BLaER1 treated with 17β-estradiol and CSF1 and Interleukin-3, amounts not matched to agents 10 nM and 100 nM (cell line): ENCODE results near the gene HS3ST5.

Experiments
- H3K27ac ChIP-seq, 11 experiments: shearing (Covaris generic); formaldehyde crosslinking; 2 replicates each; pipeline ENCODE4 v1.8.1; 2022
- H3K27me3 ChIP-seq, 11 experiments: shearing (Covaris generic); formaldehyde crosslinking; 2 replicates each; pipeline ENCODE4 v1.8.1; 2022
- H3K36me3 ChIP-seq, 11 experiments: shearing (Covaris generic); formaldehyde crosslinking; 2 replicates each; pipeline ENCODE4 v1.8.1; 2022
- H3K4me1 ChIP-seq, 10 experiments: shearing (Covaris generic); formaldehyde crosslinking; 2 replicates each; pipeline ENCODE4 v1.8.1; 2022
- H3K4me2 ChIP-seq, 11 experiments: shearing (Covaris generic); formaldehyde crosslinking; 2 replicates each; pipeline ENCODE4 v1.8.1; 2022
- H3K4me3 ChIP-seq, 10 experiments: shearing (Covaris generic); formaldehyde crosslinking; 2 replicates each; pipeline ENCODE4 v1.8.1; 2022
- H3K9ac ChIP-seq, 11 experiments: shearing (Covaris generic); formaldehyde crosslinking; 2 replicates each; pipeline ENCODE4 v1.8.1; 2022
- H3K9me3 ChIP-seq, 11 experiments: shearing (Covaris generic); formaldehyde crosslinking; replicated peaks in 1 of 11; 2 replicates each; pipeline ENCODE4 v1.8.1; 2022
- H4K20me1 ChIP-seq, 11 experiments: shearing (Covaris generic); formaldehyde crosslinking; 2 replicates each; pipeline ENCODE4 v1.8.1; 2022
- Cebpa-rat ChIP-seq, 11 experiments: shearing (Covaris generic); IDR thresholded peaks; 2 replicates each; pipeline ENCODE4 v1.8.1; 2022

Gene HS3ST5

GRCh38 chr6:114364301-114364700 is 21.5 kb upstream of the HS3ST5 start:
- Histone ChIP-seq H3K4me1 (no peaks in the 10 kb centered on the region), H3K9me3 (no peaks in the 10 kb centered on the region), H4K20me1 (no peaks in the 10 kb centered on the region), H3K4me2 (no peak overlapping the region), H3K36me3 (no peaks in the 10 kb centered on the region), H3K27ac (no peak overlapping the region), H3K9ac (no peak overlapping the region), H3K27me3 (no peaks in the 10 kb centered on the region), H3K4me3 (no peak overlapping the region)
- no peak for TF ChIP-seq Cebpa-rat (IDR thresholded peaks at IDR 0.05)

GRCh38 chr6:114362957-114363356 is 20.1 kb upstream of the HS3ST5 start:
- H3K4me1 ChIP-seq: no peaks in the 10 kb centered on the region
- H3K36me3 ChIP-seq: no peaks in the 10 kb centered on the region
- TF ChIP-seq Cebpa-rat (IDR thresholded peaks at IDR 0.05): no peak
- H3K4me2 ChIP-seq: no peak overlapping the region
- H3K4me3 ChIP-seq: no peak overlapping the region
- H3K9me3 ChIP-seq: no peaks in the 10 kb centered on the region
- H4K20me1 ChIP-seq: no peaks in the 10 kb centered on the region
- H3K9ac ChIP-seq: no peak overlapping the region
- H3K27ac ChIP-seq: no peak overlapping the region
- H3K27me3 ChIP-seq: no peaks in the 10 kb centered on the region

GRCh38 chr6:114362396-114362795 is 19.6 kb upstream of the HS3ST5 start:
- Histone ChIP-seq H4K20me1 (no peaks in the 10 kb centered on the region), H3K4me2 (no peak overlapping the region), H3K36me3 (no peaks in the 10 kb centered on the region), H3K4me3 (no peak overlapping the region), H3K4me1 (no peaks in the 10 kb centered on the region), H3K9ac (no peak overlapping the region), H3K27me3 (no peaks in the 10 kb centered on the region), H3K9me3 (no peaks in the 10 kb centered on the region), H3K27ac (no peak overlapping the region)
- no peak for TF ChIP-seq Cebpa-rat (IDR thresholded peaks at IDR 0.05)

GRCh38 chr6:114361036-114361435 is 18.2 kb upstream of the HS3ST5 start:
- no peak for TF ChIP-seq Cebpa-rat (IDR thresholded peaks at IDR 0.05)
- Histone ChIP-seq H3K9ac (no peak overlapping the region), H3K27me3 (no peaks in the 10 kb centered on the region), H3K4me2 (no peak overlapping the region), H3K36me3 (no peaks in the 10 kb centered on the region), H3K4me3 (no peak overlapping the region), H3K27ac (no peak overlapping the region), H4K20me1 (no peaks in the 10 kb centered on the region), H3K4me1 (no peaks in the 10 kb centered on the region), H3K9me3 (no peaks in the 10 kb centered on the region)

GRCh38 chr6:114355300-114355699 is 12.5 kb upstream of the HS3ST5 start:
- no peak overlapping the region for H3K4me3 ChIP-seq
- H3K4me2 ChIP-seq: no peak overlapping the region
- no peak overlapping the region for H3K9ac ChIP-seq
- no peak overlapping the region for H3K27ac ChIP-seq
- H4K20me1 ChIP-seq: no peaks in the 10 kb centered on the region
- H3K9me3 ChIP-seq: no peaks in the 10 kb centered on the region
- H3K27me3 ChIP-seq: no peaks in the 10 kb centered on the region
- no peak for TF ChIP-seq Cebpa-rat (IDR thresholded peaks at IDR 0.05)
- no peaks in the 10 kb centered on the region for H3K36me3 ChIP-seq
- no peaks in the 10 kb centered on the region for H3K4me1 ChIP-seq

GRCh38 chr6:114354482-114354881 is 11.7 kb upstream of the HS3ST5 start:
- H4K20me1 ChIP-seq: no peaks in the 10 kb centered on the region
- no peak overlapping the region for H3K27ac ChIP-seq
- no peaks in the 10 kb centered on the region for H3K36me3 ChIP-seq
- no peaks in the 10 kb centered on the region for H3K9me3 ChIP-seq
- no peak overlapping the region for H3K4me2 ChIP-seq
- H3K9ac ChIP-seq: no peak overlapping the region
- no peaks in the 10 kb centered on the region for H3K4me1 ChIP-seq
- TF ChIP-seq Cebpa-rat (IDR thresholded peaks at IDR 0.05): no peak
- no peak overlapping the region for H3K4me3 ChIP-seq
- no peaks in the 10 kb centered on the region for H3K27me3 ChIP-seq

- TF ChIP-seq Cebpa-rat (IDR thresholded peaks at IDR 0.05): peak in 4 of 11 experiments; percentile 15 to 60 (median 30); a peak in 2 of 22 replicates
- H3K9ac ChIP-seq: no peak overlapping the region
- peaks cover 10 to 28% (median 22%) of the 10 kb centered on the region in 11 experiments for H3K27me3 ChIP-seq
Measured at GRCh38 chr6:114346451-114346850, 3.6 kb upstream of the HS3ST5 start.

GRCh38 chr6:114344971-114345275 is 2.1 kb upstream of the HS3ST5 start:
- Histone ChIP-seq H3K4me3 (no peak overlapping the region), H3K27me3 (peaks cover 17 to 37% (median 30%) of the 10 kb centered on the region in 11 experiments)
- TF ChIP-seq Cebpa-rat (IDR thresholded peaks at IDR 0.05): no peak

More at GRCh38 chr6:114346451-114346850, 3.6 kb upstream of the HS3ST5 start:
- no peak overlapping the region for H3K27ac ChIP-seq
- no peaks in the 10 kb centered on the region for H3K9me3 ChIP-seq
- peak overlapping the region in 2 of 11 experiments; percentile 19 to 26; a peak in 3 of 22 replicates for H3K4me2 ChIP-seq
- H3K4me3 ChIP-seq: no peak overlapping the region
- H3K36me3 ChIP-seq: no peaks in the 10 kb centered on the region
- H3K4me1 ChIP-seq: peaks cover 0 to 17% (median 12%) of the 10 kb centered on the region in 10 experiments; a peak in 14 of 20 replicates
- H4K20me1 ChIP-seq: peaks cover 0 to 8% (median 0%) of the 10 kb centered on the region in 11 experiments; a peak in 3 of 22 replicates

GRCh38 chr6:114344246-114344970 is 1.6 kb upstream of the HS3ST5 start:
- H3K27ac ChIP-seq: no peak overlapping the region
- no peaks in the 10 kb centered on the region for H3K9me3 ChIP-seq
- no peak overlapping the region for H3K9ac ChIP-seq
- no peak overlapping the region for H3K4me3 ChIP-seq
- TF ChIP-seq Cebpa-rat (IDR thresholded peaks at IDR 0.05): no peak
- H3K4me1 ChIP-seq: peaks cover 6 to 19% (median 13%) of the 10 kb centered on the region in 10 experiments; a peak in 15 of 20 replicates
- H4K20me1 ChIP-seq: peaks cover 0 to 8% (median 0%) of the 10 kb centered on the region in 11 experiments; a peak in 3 of 22 replicates
- H3K27me3 ChIP-seq: peaks cover 17 to 39% (median 30%) of the 10 kb centered on the region in 11 experiments
- H3K4me2 ChIP-seq: peak overlapping the region in 2 of 11 experiments; percentile 92 to 100; a peak in 2 of 22 replicates
- H3K36me3 ChIP-seq: no peaks in the 10 kb centered on the region

More at GRCh38 chr6:114344971-114345275, 2.1 kb upstream of the HS3ST5 start:
- Histone ChIP-seq H3K9me3 (no peaks in the 10 kb centered on the region), H3K4me1 (peaks cover 2 to 19% (median 13%) of the 10 kb centered on the region in 10 experiments; a peak in 15 of 20 replicates), H3K9ac (no peak overlapping the region), H4K20me1 (peaks cover 0 to 8% (median 0%) of the 10 kb centered on the region in 11 experiments; a peak in 3 of 22 replicates), H3K27ac (no peak overlapping the region), H3K36me3 (no peaks in the 10 kb centered on the region), H3K4me2 (no peak overlapping the region)

GRCh38 chr6:114343782-114344144 is 940 bp upstream of the HS3ST5 start:
- TF ChIP-seq Cebpa-rat (IDR thresholded peaks at IDR 0.05): no peak
- H3K9me3 ChIP-seq: no peaks in the 10 kb centered on the region
- H3K9ac ChIP-seq: peak overlapping the region in 2 of 11 experiments; percentile 46 to 53; a peak in 1 of 22 replicates
- no peaks in the 10 kb centered on the region for H3K36me3 ChIP-seq
- H3K4me1 ChIP-seq: peaks cover 6 to 19% (median 13%) of the 10 kb centered on the region in 10 experiments; a peak in 15 of 20 replicates
- no peak overlapping the region for H3K27ac ChIP-seq
- peak overlapping the region; percentile 92 to 100 (median 99) for H3K4me2 ChIP-seq
- H3K27me3 ChIP-seq: peaks cover 17 to 40% (median 30%) of the 10 kb centered on the region in 11 experiments
- H3K4me3 ChIP-seq: peak overlapping the region; percentile 70 to 83 (median 75); a peak in 16 of 20 replicates
- H4K20me1 ChIP-seq: peaks cover 0 to 8% (median 0%) of the 10 kb centered on the region in 11 experiments; a peak in 3 of 22 replicates
